HAP-1 (cell line): ENCODE measurements around the gene DLGAP1.

ENCODE experiments used
- DNase-seq, 2 experiments: peaks; one replicate each; pipeline ENCODE4 v3.0.0-alpha.2; 2016 to 2020; ENCODE audit warnings: low spot score in 2 of 2
- H3K27me3 ChIP-seq: fragments of 250-450 bp; sonication (Bioruptor Pico); 2 replicates; pipeline ENCODE4 v1.5.1; 2020; ENCODE audit warnings: low read depth, mild to moderate bottlenecking, moderate library complexity
- H3K36me3 ChIP-seq: fragments of 250-450 bp; sonication (Bioruptor Pico); replicated peaks from 2 replicates; pipeline ENCODE4 v1.5.1; 2020; ENCODE audit warnings: mild to moderate bottlenecking
- H3K4me1 ChIP-seq: fragments of 250-450 bp; sonication (Bioruptor Pico); 2 replicates; pipeline ENCODE4 v1.5.1; 2020; ENCODE audit warnings: mild to moderate bottlenecking
- H3K4me3 ChIP-seq: fragments of 250-450 bp; sonication (Bioruptor Pico); 2 replicates; pipeline ENCODE4 v1.5.1; 2020; ENCODE audit warnings: mild to moderate bottlenecking, moderate library complexity
- H3K9me3 ChIP-seq: fragments of 250-450 bp; sonication (Bioruptor Pico); 2 replicates; pipeline ENCODE4 v1.5.1; 2020; ENCODE audit warnings: mild to moderate bottlenecking, moderate library complexity
- in situ Hi-C: fragments of 300-500 bp; cut with MboI; formaldehyde crosslinking; loops from 3 replicates; pipeline ENCODE4 v1.14.3; 2020; ENCODE audit warnings: low sequenced_read_pairs, inconsistent platforms, mixed read lengths

The DLGAP1 gene

GRCh38 chr18:3791238-3791637, 663.9 kb downstream of the DLGAP1 start:
- Histone ChIP-seq H3K36me3 (no peaks in the 10 kb centered on the region), H3K4me1 (no peaks in the 10 kb centered on the region), H3K9me3 (no peaks in the 10 kb centered on the region), H3K27me3 (no peaks in the 10 kb centered on the region), H3K4me3 (no peak overlapping the region)
- peak in 1 of 2 experiments; percentile 15 for DNase-seq
- in situ Hi-C loops, result no loop called here

GRCh38 chr18:3790703-3791102, 664.4 kb downstream of the DLGAP1 start:
- no peak overlapping the region for H3K4me3 ChIP-seq
- H3K27me3 ChIP-seq, result no peaks in the 10 kb centered on the region
- H3K36me3 ChIP-seq, result no peaks in the 10 kb centered on the region
- in situ Hi-C loops, result no loop called here
- no peaks in the 10 kb centered on the region for H3K4me1 ChIP-seq
- DNase-seq, result peak in 1 of 2 experiments; percentile 20
- no peaks in the 10 kb centered on the region for H3K9me3 ChIP-seq

- DNase-seq, result no peak
- Histone ChIP-seq H3K4me1 (no peaks in the 10 kb centered on the region), H3K4me3 (no peak overlapping the region), H3K36me3 (no peaks in the 10 kb centered on the region), H3K9me3 (no peaks in the 10 kb centered on the region), H3K27me3 (no peaks in the 10 kb centered on the region)
- in situ Hi-C loops, result no loop called here
Measured at GRCh38 chr18:3789525-3789924, 665.6 kb downstream of the DLGAP1 start.

- no peak for DNase-seq
- Histone ChIP-seq H3K4me3 (no peak overlapping the region), H3K27me3 (no peaks in the 10 kb centered on the region), H3K4me1 (no peaks in the 10 kb centered on the region), H3K9me3 (no peaks in the 10 kb centered on the region), H3K36me3 (no peaks in the 10 kb centered on the region)
- in situ Hi-C loops, result no loop called here
Measured at GRCh38 chr18:3784949-3785348, 670.2 kb downstream of the DLGAP1 start.

- no peak for DNase-seq
- in situ Hi-C loops, result no loop called here
- Histone ChIP-seq H3K4me1 (no peaks in the 10 kb centered on the region), H3K9me3 (no peaks in the 10 kb centered on the region), H3K4me3 (no peak overlapping the region), H3K36me3 (no peaks in the 10 kb centered on the region), H3K27me3 (no peaks in the 10 kb centered on the region)
Measured at GRCh38 chr18:3782901-3783300, 672.2 kb downstream of the DLGAP1 start.

- in situ Hi-C loops, result no loop called here
- no peaks in the 10 kb centered on the region for H3K9me3 ChIP-seq
- no peak for DNase-seq
Measured at GRCh38 chr18:3777719-3778118, 677.4 kb downstream of the DLGAP1 start.

GRCh38 chr18:3777122-3777521, 678.0 kb downstream of the DLGAP1 start:
- H3K9me3 ChIP-seq, result no peaks in the 10 kb centered on the region
- no peak for DNase-seq
- H3K4me3 ChIP-seq, result no peak overlapping the region
- H3K4me1 ChIP-seq, result no peaks in the 10 kb centered on the region; the same call in 1 of the 2 replicates
- H3K27me3 ChIP-seq, result no peaks in the 10 kb centered on the region
- in situ Hi-C loops, result no loop called here
- H3K36me3 ChIP-seq, result no peaks in the 10 kb centered on the region

More at GRCh38 chr18:3777719-3778118, 677.4 kb downstream of the DLGAP1 start:
- H3K4me3 ChIP-seq, result no peak overlapping the region
- no peaks in the 10 kb centered on the region for H3K27me3 ChIP-seq
- no peaks in the 10 kb centered on the region; the same call in 1 of the 2 replicates for H3K4me1 ChIP-seq
- H3K36me3 ChIP-seq, result no peaks in the 10 kb centered on the region

GRCh38 chr18:3775996-3776395, 679.1 kb downstream of the DLGAP1 start:
- in situ Hi-C loops, result no loop called here
- DNase-seq, result no peak

GRCh38 chr18:3773303-3773702, 681.8 kb downstream of the DLGAP1 start:
- in situ Hi-C loops, result no loop called here
- H3K4me3 ChIP-seq, result no peak overlapping the region
- peaks cover 9% of the 10 kb centered on the region; the same call in 1 of the 2 replicates for H3K4me1 ChIP-seq
- H3K9me3 ChIP-seq, result no peaks in the 10 kb centered on the region
- DNase-seq, result no peak
- H3K36me3 ChIP-seq, result no peaks in the 10 kb centered on the region
- H3K27me3 ChIP-seq, result no peaks in the 10 kb centered on the region

More at GRCh38 chr18:3775996-3776395, 679.1 kb downstream of the DLGAP1 start:
- no peak overlapping the region for H3K4me3 ChIP-seq
- H3K9me3 ChIP-seq, result no peaks in the 10 kb centered on the region
- H3K27me3 ChIP-seq, result no peaks in the 10 kb centered on the region
- H3K4me1 ChIP-seq, result peaks cover 5% of the 10 kb centered on the region; the same call in 1 of the 2 replicates
- H3K36me3 ChIP-seq, result no peaks in the 10 kb centered on the region

- H3K27me3 ChIP-seq, result no peaks in the 10 kb centered on the region
- in situ Hi-C loops, result no loop called here
- H3K9me3 ChIP-seq, result no peaks in the 10 kb centered on the region
- peak overlapping the region; percentile 23 for H3K4me3 ChIP-seq
- DNase-seq, result peak; percentile 75 to 89
- peaks cover 9% of the 10 kb centered on the region; the same call in 1 of the 2 replicates for H3K4me1 ChIP-seq
- no peaks in the 10 kb centered on the region for H3K36me3 ChIP-seq
Measured at GRCh38 chr18:3771121-3771971, 683.8 kb downstream of the DLGAP1 start.

GRCh38 chr18:3761266-3761665, 693.8 kb downstream of the DLGAP1 start:
- Histone ChIP-seq H3K4me3 (no peak overlapping the region), H3K4me1 (no peaks in the 10 kb centered on the region), H3K36me3 (no peaks in the 10 kb centered on the region), H3K9me3 (no peaks in the 10 kb centered on the region), H3K27me3 (no peaks in the 10 kb centered on the region)
- in situ Hi-C loops, result no loop called here
- DNase-seq, result no peak

- Histone ChIP-seq H3K9me3 (no peaks in the 10 kb centered on the region), H3K4me1 (no peaks in the 10 kb centered on the region), H3K4me3 (no peak overlapping the region), H3K27me3 (no peaks in the 10 kb centered on the region), H3K36me3 (no peaks in the 10 kb centered on the region)
- DNase-seq, result no peak
- in situ Hi-C loops, result no loop called here
Measured at GRCh38 chr18:3760741-3761140, 694.4 kb downstream of the DLGAP1 start.

GRCh38 chr18:3759099-3759498, 696.0 kb downstream of the DLGAP1 start:
- Histone ChIP-seq H3K4me1 (no peaks in the 10 kb centered on the region), H3K36me3 (no peaks in the 10 kb centered on the region), H3K9me3 (no peaks in the 10 kb centered on the region), H3K27me3 (no peaks in the 10 kb centered on the region), H3K4me3 (no peak overlapping the region)
- in situ Hi-C loops, result no loop called here
- DNase-seq, result no peak

GRCh38 chr18:3758531-3758930, 696.6 kb downstream of the DLGAP1 start:
- no peaks in the 10 kb centered on the region for H3K4me1 ChIP-seq
- in situ Hi-C loops, result no loop called here
- H3K36me3 ChIP-seq, result no peaks in the 10 kb centered on the region
- no peaks in the 10 kb centered on the region for H3K9me3 ChIP-seq
- H3K27me3 ChIP-seq, result no peaks in the 10 kb centered on the region
- DNase-seq, result no peak
- no peak overlapping the region for H3K4me3 ChIP-seq
